ENCODE data around the gene CACNB4.
"Not testable (repeated sequence)": the region's sequence is repeated elsewhere in the genome, so short reads cannot be mapped to it uniquely, and the experiment has no call there.

CACNB4 gene

GRCh38 chr2:151922845-151923666, 175.8 kb downstream of the CACNB4 start:
- intact Hi-C loops (cut with DNase I) = no loop called here
- DNase-seq = peak in 3 of 10 donors; percentile 15 to 88 (median 62)

DNA sequence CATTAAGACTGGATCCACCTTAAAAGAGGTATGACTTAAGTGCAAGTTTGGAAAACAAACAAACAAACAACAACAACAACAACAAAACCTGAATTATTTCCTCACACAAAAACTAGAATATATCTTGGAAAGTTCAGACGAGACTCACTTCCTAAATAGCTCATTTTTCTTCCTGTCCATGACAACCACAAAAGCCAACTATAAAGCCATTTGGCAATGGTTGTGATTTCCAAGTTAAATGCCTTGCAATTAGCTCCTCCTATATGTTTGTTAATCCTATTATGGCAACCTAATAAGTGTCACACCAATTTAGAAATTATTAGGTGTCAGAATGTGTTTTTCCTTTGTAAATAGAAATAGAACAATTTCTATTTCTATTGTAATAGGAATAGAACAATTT, 179.1 kb downstream of the CACNB4 start:
- intact Hi-C loops (cut with DNase I) = no loop called here
- no peak for DNase-seq

- intact Hi-C loops (cut with DNase I) = no loop called here
- DNase-seq = no peak
These were observed 180.5 kb downstream of the CACNB4 start for GRCh38 chr2:151918308-151918707.

- no peak for DNase-seq
- intact Hi-C loops (cut with DNase I) = no loop called here
These were observed 182.2 kb downstream of the CACNB4 start for GRCh38 chr2:151916632-151917031.

DNA sequence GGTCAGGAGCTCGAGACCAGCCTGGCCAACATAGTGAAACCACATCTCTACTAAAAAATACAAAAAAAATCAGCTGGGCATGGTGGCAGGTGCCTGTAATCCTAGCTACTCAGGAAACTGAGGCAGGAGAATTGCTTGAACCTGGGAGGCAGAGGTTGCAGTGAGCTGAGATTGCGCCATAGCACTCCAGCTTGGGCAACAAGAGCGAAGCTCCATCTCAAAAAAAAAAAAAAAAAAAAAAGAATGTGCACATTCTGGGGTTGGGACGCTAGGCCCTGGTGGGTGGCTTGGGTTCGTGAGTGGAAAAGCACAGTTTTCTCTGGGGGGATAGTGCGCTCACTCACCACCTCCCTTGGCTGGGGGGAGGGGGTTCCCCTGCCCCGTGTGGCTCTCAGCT, 183.2 kb downstream of the CACNB4 start:
- DNase-seq; intact Hi-C loops (cut with DNase I): not testable (repeated sequence)

DNA sequence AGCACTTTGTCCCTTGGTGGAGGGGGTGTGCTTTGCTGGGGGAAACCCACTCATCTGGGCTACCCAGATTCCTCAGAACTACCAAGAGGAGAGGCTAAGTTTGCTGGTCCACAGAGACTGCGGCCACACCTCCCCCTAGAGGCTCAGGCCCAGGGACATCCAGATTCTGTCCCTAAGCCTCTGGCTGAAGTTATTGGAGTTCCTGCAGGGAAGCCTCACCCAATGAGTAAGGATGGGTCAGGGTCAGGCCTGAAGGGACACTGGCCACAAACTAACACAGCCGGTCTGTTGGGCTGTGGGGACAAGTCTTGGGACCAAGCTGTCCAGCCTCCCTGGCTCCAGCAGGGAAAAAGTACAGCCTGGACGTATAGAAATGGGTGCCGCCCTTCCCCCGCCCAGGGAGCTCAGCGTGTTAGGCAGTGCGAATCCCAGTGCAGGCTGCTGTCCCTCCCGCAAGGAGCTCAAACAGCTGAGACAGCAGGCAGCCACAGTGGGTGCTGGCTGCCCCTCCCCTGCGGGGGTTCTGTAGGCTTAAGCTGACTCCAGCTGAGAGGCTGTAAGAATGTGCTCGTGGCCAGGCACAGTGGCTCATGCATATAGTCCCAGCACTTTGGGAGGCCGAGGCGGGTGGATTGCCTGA, 183.7 kb downstream of the CACNB4 start:
- intact Hi-C loops (cut with DNase I) = no loop called here
- DNase-seq = peak in 3 of 10 donors; percentile 25 to 87 (median 71)

GRCh38 chr2:151908204-151908882, 190.5 kb downstream of the CACNB4 start:
- no peak for DNase-seq
- intact Hi-C loops (cut with DNase I) = no loop called here

DNA sequence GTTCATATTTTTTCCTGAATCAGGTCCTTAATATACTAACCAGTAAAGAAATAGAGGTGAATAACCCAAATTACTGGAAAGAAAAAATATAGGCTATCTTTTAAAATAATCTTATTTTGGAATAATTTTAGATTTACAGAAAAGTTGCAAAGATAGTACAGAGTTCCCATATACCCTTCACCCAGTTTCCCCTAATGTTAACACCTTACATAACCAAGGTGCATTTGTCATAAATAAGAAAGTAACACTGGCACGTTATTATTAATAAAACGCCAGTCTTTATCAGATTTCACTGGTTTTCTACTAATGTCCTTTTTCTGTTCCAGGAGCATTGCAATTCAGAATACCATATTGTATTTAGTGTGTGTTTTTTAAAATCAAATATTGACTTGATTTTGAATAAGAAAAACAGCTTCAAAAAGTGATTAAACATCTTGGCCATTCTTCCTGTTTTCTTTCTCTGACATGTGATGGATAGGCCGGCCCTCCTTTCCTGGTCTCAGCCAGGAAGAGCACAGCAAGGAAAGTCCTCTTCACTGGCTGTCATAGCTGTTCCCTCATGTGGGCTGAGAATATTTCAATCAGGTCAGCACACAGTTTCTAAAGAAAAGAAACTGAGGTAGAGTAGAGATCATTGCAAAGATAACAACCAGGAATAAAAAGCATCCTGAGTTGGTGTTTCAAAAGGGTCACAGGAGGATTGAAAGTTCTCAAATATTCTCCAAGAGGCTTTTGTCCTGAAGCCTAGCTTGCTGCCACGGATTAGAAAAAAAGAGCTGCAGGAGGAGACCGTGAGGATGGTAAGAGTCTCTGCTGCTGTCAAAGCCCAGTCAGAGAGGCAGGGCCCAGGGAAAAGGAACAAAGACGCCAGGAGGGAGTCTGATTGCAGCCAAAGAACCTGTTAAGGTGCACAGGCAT, 191.3 kb downstream of the CACNB4 start:
- no peak for DNase-seq
- intact Hi-C loops (cut with DNase I) = no loop called here

DNA sequence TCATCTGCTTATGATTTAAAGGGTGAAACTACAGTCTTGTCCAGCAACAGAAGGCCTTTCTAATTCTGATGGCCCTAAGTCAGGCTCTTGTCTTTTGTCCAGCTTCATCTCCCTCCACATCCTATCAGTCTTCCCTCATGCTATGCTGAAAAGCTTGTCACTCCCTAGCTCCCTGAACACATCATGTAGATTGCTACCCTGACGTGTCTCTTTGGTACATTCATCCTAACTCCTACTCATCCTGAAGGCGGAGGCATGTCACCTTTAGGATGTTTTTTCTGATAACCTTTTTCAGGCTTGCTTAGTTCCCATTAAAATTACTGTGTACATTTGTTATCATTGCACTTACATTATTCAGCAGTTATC, 192.2 kb downstream of the CACNB4 start:
- no peak for DNase-seq
- intact Hi-C loops (cut with DNase I) = no loop called here

DNA sequence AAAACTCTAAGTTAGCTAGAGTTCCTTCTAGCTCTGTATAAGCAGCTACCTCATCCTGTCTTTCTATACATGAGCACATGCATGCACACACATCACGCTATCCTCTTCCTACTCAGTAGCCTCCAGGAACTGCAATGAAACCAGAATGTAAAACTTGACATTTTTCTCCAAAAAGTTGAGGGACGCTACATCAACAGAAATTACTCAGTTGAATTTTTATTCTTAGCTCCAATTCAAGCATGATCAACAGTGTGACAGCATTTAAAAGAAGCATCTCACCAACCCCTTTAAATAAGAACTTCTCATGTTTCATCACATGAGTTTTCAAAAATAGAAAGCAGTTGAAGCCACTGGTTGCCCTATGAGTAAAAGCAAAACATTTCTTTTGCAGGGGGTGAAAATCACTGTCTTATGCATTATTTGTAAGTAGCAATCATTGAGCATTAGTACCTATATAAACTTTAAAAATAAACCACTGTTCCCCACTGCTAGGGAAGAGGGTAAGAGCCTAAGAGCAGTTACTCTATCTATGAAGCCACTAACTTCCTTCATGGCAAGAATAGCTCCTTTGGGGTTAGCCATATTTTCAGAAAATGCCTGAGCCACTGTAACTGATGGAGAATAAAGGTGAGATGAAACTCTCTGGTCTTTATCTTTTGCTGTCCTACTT, 192.7 kb downstream of the CACNB4 start:
- intact Hi-C loops (cut with DNase I) = no loop called here
- no peak for DNase-seq

DNA sequence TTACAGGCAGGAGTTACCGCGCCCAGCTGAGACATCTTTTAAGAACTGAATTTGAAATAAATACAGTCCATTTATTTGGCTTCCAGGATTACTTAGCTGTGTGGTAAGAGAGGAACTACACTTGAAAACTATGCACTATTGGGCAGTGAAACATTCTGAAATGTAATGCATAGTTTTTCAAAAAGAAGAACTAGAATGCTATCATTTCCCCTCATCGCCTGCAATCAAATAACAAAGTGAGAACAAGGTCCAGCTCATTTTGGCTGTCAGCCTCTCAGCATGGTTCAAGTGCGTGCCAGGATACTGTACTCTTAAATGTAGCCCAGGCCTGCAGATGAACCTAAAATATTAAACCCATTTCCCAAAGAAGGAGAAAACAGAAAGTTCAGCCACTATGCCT, 194.0 kb downstream of the CACNB4 start:
- no peak for DNase-seq
- intact Hi-C loops (cut with DNase I) = no loop called here

DNA sequence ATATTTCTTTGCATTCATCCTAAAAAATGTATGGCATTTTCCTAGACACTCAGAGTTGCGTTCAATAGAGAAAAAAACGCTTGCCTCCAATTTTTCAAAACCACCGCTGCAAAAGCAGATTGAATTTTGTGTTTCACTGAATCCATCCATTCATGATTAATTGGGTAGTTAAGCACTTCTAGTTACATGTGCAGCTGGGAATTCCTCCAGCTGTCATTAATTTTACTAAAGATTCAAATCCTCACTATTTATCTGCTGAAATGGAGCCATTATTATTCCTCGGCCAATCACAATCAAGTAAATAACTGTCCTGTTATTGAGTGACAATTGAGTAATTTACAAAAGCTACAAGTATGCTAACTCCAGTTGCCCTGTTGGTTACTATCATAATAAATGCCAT, 194.8 kb downstream of the CACNB4 start:
- intact Hi-C loops (cut with DNase I) = no loop called here
- no peak for DNase-seq

GRCh38 chr2:151902829-151903228, 196.0 kb downstream of the CACNB4 start:
- intact Hi-C loops (cut with DNase I) = no loop called here
- no peak for DNase-seq

- intact Hi-C loops (cut with DNase I) = no loop called here
- no peak for DNase-seq
These were observed 198.5 kb downstream of the CACNB4 start for GRCh38 chr2:151900331-151900730.

DNA sequence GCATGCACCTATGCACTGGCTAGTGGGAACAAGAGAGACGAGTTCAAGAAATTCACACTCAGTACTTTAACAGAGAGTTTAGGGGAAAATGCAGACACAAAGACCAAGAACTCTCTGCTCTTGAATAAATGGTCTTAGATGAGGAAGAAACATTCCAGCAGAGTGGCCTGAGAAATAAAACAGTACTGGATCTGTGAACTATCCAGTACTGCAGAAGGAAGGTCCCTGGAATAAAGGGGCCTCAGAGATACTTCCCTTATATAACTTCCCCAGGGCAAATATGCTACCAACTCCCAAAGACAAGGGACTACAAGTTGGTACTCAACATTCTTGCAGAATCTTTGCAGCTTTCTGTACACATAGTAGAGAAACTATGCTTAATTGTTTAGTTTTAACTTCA, 199.7 kb downstream of the CACNB4 start:
- intact Hi-C loops (cut with DNase I) = no loop called here

GRCh38 chr2:151891566-151892194, 207.2 kb downstream of the CACNB4 start:
- intact Hi-C loops (cut with DNase I) = no loop called here
- peak in 1 of 10 donors; percentile 77 for DNase-seq

More for the DNA sequence above, 199.7 kb downstream of the CACNB4 start:
- no peak for DNase-seq

GRCh38 chr2:151887164-151887563, 211.7 kb downstream of the CACNB4 start:
- peak in 1 of 10 donors; percentile 10 for DNase-seq
- intact Hi-C loops (cut with DNase I) = no loop called here

DNA sequence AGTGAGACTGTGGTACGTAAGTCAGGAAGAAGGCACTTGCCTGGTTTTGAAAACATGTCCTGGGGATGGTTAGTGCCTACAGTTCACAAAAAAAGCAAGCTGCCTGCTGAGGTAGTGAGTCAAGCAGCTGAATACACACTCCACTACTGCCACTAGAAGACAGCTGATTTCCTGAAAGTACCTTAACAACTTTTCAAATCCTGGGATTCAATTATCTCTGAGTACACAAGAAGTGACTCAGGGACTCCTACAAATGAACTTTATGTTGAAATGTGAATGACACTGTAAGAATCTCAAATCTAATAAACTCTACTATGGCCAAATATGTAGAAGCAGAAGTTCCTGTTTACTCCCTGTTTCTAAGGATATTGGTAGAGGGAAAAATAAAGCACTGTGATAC, 212.6 kb downstream of the CACNB4 start:
- intact Hi-C loops (cut with DNase I) = no loop called here
- no peak for DNase-seq

- intact Hi-C loops (cut with DNase I) = no loop called here
- peak in 1 of 10 donors; percentile 32 for DNase-seq
These were observed 215.9 kb downstream of the CACNB4 start for GRCh38 chr2:151882786-151883445.
